K562 (cell line): ENCODE data around the gene KCNK3. TPM values are rescaled to one million over a fixed set of nuclear protein-coding genes. Genes with fewer than 3 reads are reported as not detected.

ENCODE experiments used
- ATAC-seq: fragments of 200-7000 bp; cut with Tn5 transposase; 3 replicates; pipeline ENCODE4 v1.9.1; 2020; ENCODE audit warnings: moderate library complexity
- BruUV-seq: library from RNA; stranded (reverse); fragments of 400-500 nt; replicated peaks from 2 replicates; lab custom pipeline; 2021; lab: Mats Ljungman, UMichigan
- CTCF ChIA-PET: fragments of 300-600 bp; formaldehyde crosslinking; extraction: SDS; loops from one replicate; lab custom pipeline; 2021; ENCODE audit warnings: low intra/inter-chr PET ratio; lab: Yijun Ruan, JAX
- POLR2A ChIA-PET: fragments of 300-600, 350-650 bp; sonication (Branson Sonifier 250); formaldehyde crosslinking; extraction: SDS; loops from one replicate; lab custom pipeline; 2021; ENCODE audit warnings: antibody characterized with exemption, inconsistent platforms; lab: Yijun Ruan, JAX
- DNase-seq, 4 experiments: peaks; one replicate each; pipeline versions ENCODE4 v3.0.0 to v3.0.0-alpha.2; 2011 to 2018; ENCODE audit warnings: low spot score in 3 of 4, mixed read lengths in 3 of 4; ENCODE audit errors: extremely low read depth in 1 of 4
- FAIRE-seq: peaks from 2 replicates; lab custom pipeline; 2011; peaks lifted over from hg19 to GRCh38; lab: Jason Lieb, UNC
- H2AFZ ChIP-seq: 2 replicates; pipeline ENCODE4 v1.6.0; 2011; ENCODE audit warnings: low read depth, low read length, control low read depth, inconsistent platforms
- H3K27ac ChIP-seq: fragments of 200-600 bp; 3 replicates; pipeline ENCODE4 v1.8.0; 2011; ENCODE audit warnings: low read depth, mild to moderate bottlenecking, control low read depth, inconsistent platforms, low read length, moderate library complexity, mixed read lengths; ENCODE audit errors: extremely low read depth
- H3K27me3 ChIP-seq, 2 experiments: fragments of 300-600 bp in 1 of 2; 2 replicates in 1 of 2; 3 replicates in 1 of 2; pipeline versions ENCODE4 v1.6.0 to v1.8.0; 2011; ENCODE audit warnings: inconsistent platforms in 2 of 2, low read length in 2 of 2, mild to moderate bottlenecking in 1 of 2, mixed read lengths in 1 of 2, moderate library complexity in 1 of 2; ENCODE audit not compliant: control insufficient read depth in 2 of 2, insufficient read depth in 2 of 2
- H3K36me3 ChIP-seq: fragments of 300-600 bp; 3 replicates; pipeline ENCODE4 v1.8.0; 2011; ENCODE audit warnings: mild to moderate bottlenecking, low read length, inconsistent platforms; ENCODE audit not compliant: control insufficient read depth, insufficient read depth
- H3K4me1 ChIP-seq, 2 experiments: fragments of 200-600 bp in 1 of 2; replicated peaks in 1 of 2; 2 replicates in 1 of 2; 3 replicates in 1 of 2; pipeline versions ENCODE4 v1.5.1 to v1.8.0; 2011; ENCODE audit warnings: inconsistent platforms in 2 of 2, low read length in 2 of 2, mild to moderate bottlenecking in 1 of 2, mixed read lengths in 1 of 2, moderate library complexity in 1 of 2; ENCODE audit not compliant: control insufficient read depth in 2 of 2, insufficient read depth in 2 of 2
- H3K4me2 ChIP-seq: 2 replicates; pipeline ENCODE4 v1.6.1; 2011; ENCODE audit warnings: low read length, control low read depth, inconsistent platforms, mixed read lengths; ENCODE audit not compliant: insufficient read depth
- H3K4me3 ChIP-seq: fragments of 200-600 bp; sonication (generic), shearing (Covaris generic); 2 replicates; pipeline ENCODE4 v1.5.1; 2016; ENCODE audit warnings: control low read depth, inconsistent platforms
- H3K79me2 ChIP-seq: fragments of 200-600 bp; 3 replicates; pipeline ENCODE4 v1.8.0; 2011; ENCODE audit warnings: low read length, inconsistent platforms; ENCODE audit not compliant: control insufficient read depth, insufficient read depth
- H3K9ac ChIP-seq, 2 experiments: 2 replicates each; pipeline versions ENCODE4 v1.6.0 to v1.6.1; 2011; ENCODE audit warnings: low read depth in 2 of 2, low read length in 2 of 2, control low read depth in 1 of 2, inconsistent platforms in 1 of 2, mild to moderate bottlenecking in 1 of 2, mixed read lengths in 1 of 2; ENCODE audit not compliant: insufficient read depth in 1 of 2
- H3K9me1 ChIP-seq: one replicate; pipeline ENCODE4 v1.6.0; 2011; ENCODE audit warnings: inconsistent platforms, mild to moderate bottlenecking, low read length, moderate library complexity; ENCODE audit not compliant: control insufficient read depth, insufficient read depth
- H3K9me3 ChIP-seq: replicated peaks from 2 replicates; pipeline ENCODE4 v1.5.1; 2011; ENCODE audit warnings: low read depth, low read length, inconsistent platforms; ENCODE audit not compliant: control insufficient read depth, insufficient read depth
- H4K20me1 ChIP-seq: replicated peaks from 2 replicates; pipeline ENCODE4 v1.6.1; 2011; ENCODE audit warnings: low read length, inconsistent platforms, mixed read lengths; ENCODE audit not compliant: control insufficient read depth, insufficient read depth
- HDAC8 ChIP-seq: fragments of 450-650 bp; IDR thresholded peaks from 2 replicates; pipeline ENCODE4 v1.6.1; 2016; ENCODE audit warnings: mild to moderate bottlenecking, missing genetic modification characterization, moderate library complexity, missing compliant biosample characterization
- HSF4 ChIP-seq: fragments of 250-450 bp; sonication (Bioruptor Pico); IDR thresholded peaks from 2 replicates; pipeline ENCODE4 v2.1.2; 2022; ENCODE audit warnings: mild to moderate bottlenecking, moderate library complexity, borderline replicate concordance
- MEF2D ChIP-seq: conservative IDR thresholded peaks from 2 replicates; pipeline ENCODE4 v1.6.1; 2016; ENCODE audit warnings: low read depth, missing genetic modification characterization, missing compliant biosample characterization
- PCBP2 ChIP-seq: fragments of 200-400 bp; formaldehyde crosslinking; IDR thresholded peaks from 2 replicates; pipeline ENCODE4 v1.6.1; 2018; ENCODE audit warnings: low read length, low read depth, mild to moderate bottlenecking, moderate library complexity; ENCODE audit not compliant: poor library complexity, severe bottlenecking
- POLR2AphosphoS5 ChIP-seq: IDR thresholded peaks from 2 replicates; pipeline ENCODE4 v1.6.1; 2011; ENCODE audit warnings: mild to moderate bottlenecking, low read depth, low read length, moderate library complexity; ENCODE audit not compliant: control insufficient read depth, insufficient read depth
- RAD21 ChIP-seq, 2 experiments: fragments of 250-450 bp in 1 of 2; fragments of 450-650 bp in 1 of 2; sonication (Bioruptor Pico) in 1 of 2; formaldehyde crosslinking in 1 of 2; IDR thresholded peaks in 1 of 2; conservative IDR thresholded peaks in 1 of 2; 2 replicates each; pipeline versions ENCODE4 v1.4.0 to v1.8.0; 2020 to 2022; ENCODE audit warnings: mild to moderate bottlenecking in 2 of 2, moderate library complexity in 1 of 2
- STAG1 ChIP-seq: sonication (generic); formaldehyde crosslinking; IDR thresholded peaks from 2 replicates; pipeline ENCODE4 v1.5.0; 2020; ENCODE audit warnings: missing genetic modification reagents, borderline replicate concordance
- TAL1 ChIP-seq: fragments of 450-650 bp; IDR thresholded peaks from 2 replicates; pipeline ENCODE4 v1.6.1; 2016; ENCODE audit warnings: mild to moderate bottlenecking
- TRIM28 ChIP-seq: fragments of 450-650 bp; IDR thresholded peaks from 2 replicates; pipeline ENCODE4 v1.6.1; 2017
- ZBTB12 ChIP-seq: fragments of 250-450 bp; sonication (Bioruptor Pico); IDR thresholded peaks from 2 replicates; pipeline ENCODE4 v1.4.0; 2020
- ZNF239 ChIP-seq: fragments of 250-450 bp; sonication (Bioruptor Pico); IDR thresholded peaks from 2 replicates; pipeline ENCODE4 v1.4.0; 2020; ENCODE audit warnings: mild to moderate bottlenecking
- ZNF561 ChIP-seq: fragments of 450-650 bp; formaldehyde crosslinking; conservative IDR thresholded peaks from 2 replicates; pipeline ENCODE4 v1.4.0; 2020; ENCODE audit warnings: mild to moderate bottlenecking, moderate library complexity
- WGBS: fragments of 100-300 bp; shearing (Covaris generic); methylation state at CpG from one replicate; pipeline ENCODE4 v1.1.6; 2016; ENCODE audit warnings: low coverage, mixed read lengths; ENCODE audit not compliant: insufficient coverage; ENCODE audit errors: missing lambda C conversion rate; 5-methylcytosine and 5-hydroxymethylcytosine counted together
- in situ Hi-C: fragments of 300-500 bp; cut with MboI; formaldehyde crosslinking; loops from 4 replicates; pipeline ENCODE4 v1.15.0; 2018; ENCODE audit warnings: inconsistent platforms, mixed read lengths
- intact Hi-C: fragments of 100-400 bp; cut with micrococcal nuclease; formaldehyde crosslinking; loops from 2 replicates; pipeline ENCODE4 v1.14.2; 2022
- polyA plus RNA-seq, 8 experiments: library from polyadenylated mRNA; depleted of rRNA in 4 of 8; stranded (reverse) in 5 of 8; unstranded in 3 of 8; fragments of >200 nt; fragmentation: Nextera tagmentation in 2 of 8; fragmentation: Illumina TruSeq in 1 of 8; extraction: Ambion mirVana in 2 of 8; extraction: Trizol in 1 of 8; gene quantifications; 2 replicates each; pipeline versions ENCODE4 v1.2.1 to v1.2.3, GENCODE V29; 2011 to 2014; ENCODE audit warnings: inconsistent platforms in 1 of 8, missing spikeins in 1 of 8
- total RNA-seq, 7 experiments: library from RNA; depleted of rRNA in 6 of 7; stranded (reverse); fragments of >200 nt in 6 of 7; fragmentation: Illumina TruSeq in 2 of 7; extraction: Trizol in 2 of 7; gene quantifications; 2 replicates each; pipeline versions ENCODE4 v1.2.1 to v1.2.3, GENCODE V29; 2011 to 2021; ENCODE audit warnings: low replicate concordance in 1 of 7

Gene KCNK3
- total and polyA plus RNA-seq, 9 of the 15 experiments (the other 6 are each of a cell fraction or from before 2014, with no cell fraction given), result 0.01 to 0.20 (median 0.07) TPM; not detected in 5

- ChIA-PET CTCF (no interaction called here), POLR2A (interaction anchor here (0.6 kb wide), 1 partner anchor 11 kb away, joined by 3 read pairs; no protein-coding TSS in a partner anchor)
- 0% methylated on average over 3 of the region's 3 CpGs for WGBS
- Histone ChIP-seq H2AFZ (no peak overlapping the region), H3K9me3 (no peaks in the 10 kb centered on the region), H3K4me2 (no peak overlapping the region), H4K20me1 (peaks cover 5% of the 10 kb centered on the region; the same call in 1 of the 2 replicates), H3K9ac (no peak overlapping the region), H3K27me3 (peaks cover 13 to 82% of the 10 kb centered on the region in 2 experiments; a peak in 3 of 5 replicates), H3K36me3 (no peaks in the 10 kb centered on the region), H3K9me1 (no peaks in the 10 kb centered on the region), H3K79me2 (no peaks in the 10 kb centered on the region), H3K4me3 (no peak overlapping the region), H3K4me1 (peaks cover 0 to 4% of the 10 kb centered on the region in 2 experiments; a peak in 1 of 5 replicates), H3K27ac (no peak overlapping the region)
- ATAC-seq, result no peak
- DNase-seq, result no peak
- intact Hi-C loops (no loop called here), in situ Hi-C loops (no loop called here)
- FAIRE-seq, result no peak
- no peak for TF ChIP-seq MEF2D (tag)
- TF ChIP-seq HSF4 (CRISPR knock-in tag), result no peak
- no peak for TF ChIP-seq PCBP2
- no peak for TF ChIP-seq RAD21 (CRISPR knock-in tag; conservative IDR thresholded peaks at IDR 0.05 in 1 of 2, IDR thresholded peaks at IDR 0.05 in 1 of 2)
- no peak for TF ChIP-seq STAG1 (CRISPR knock-in tag)
- no peak for TF ChIP-seq TRIM28
- no peak for TF ChIP-seq POLR2AphosphoS5
- no peak for TF ChIP-seq ZNF561
- TF ChIP-seq ZBTB12, result no peak
- no peak for TF ChIP-seq ZNF239 (CRISPR knock-in tag)
- TF ChIP-seq TAL1, result no peak
- no peak for TF ChIP-seq HDAC8 (tag)
- no TSS peak for BruUV-seq
Observed at GRCh38 chr2:26706093-26706492, 13.6 kb downstream of the KCNK3 start.
